HG03460 (cell line): Measurements from ENCODE around the gene B3GAT1.

Source experiments
- ATAC-seq: cut with Tn5 transposase; IDR thresholded peaks from one replicate; pipeline ENCODE4 v1.9.1; 2021; ENCODE audit not compliant: unreplicated experiment

B3GAT1 gene

GRCh38 chr11:134374891-134375550 lies 37.0 kb downstream of the B3GAT1 start:
- ATAC-seq = no peak

DNA sequence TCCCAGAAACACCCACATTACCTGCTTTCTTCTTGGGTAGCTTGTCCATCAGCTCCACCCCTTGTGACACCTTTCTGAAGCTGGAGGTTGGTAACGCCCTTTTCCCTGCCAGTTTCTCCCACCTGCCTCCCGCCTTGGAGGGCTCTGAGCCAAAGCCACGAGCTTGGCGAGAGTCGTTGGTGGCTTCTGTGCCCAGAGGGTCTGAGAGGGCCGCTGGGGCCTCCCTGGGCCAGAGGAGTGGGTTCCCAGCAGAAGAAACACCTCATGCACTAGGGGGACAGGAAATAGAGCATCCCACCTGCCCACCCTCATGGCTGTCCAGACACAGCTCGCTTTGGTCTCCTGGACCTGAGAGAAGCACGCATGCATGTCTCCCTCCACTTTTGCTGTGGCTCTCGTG lies 37.9 kb downstream of the B3GAT1 start:
- ATAC-seq = no peak

DNA sequence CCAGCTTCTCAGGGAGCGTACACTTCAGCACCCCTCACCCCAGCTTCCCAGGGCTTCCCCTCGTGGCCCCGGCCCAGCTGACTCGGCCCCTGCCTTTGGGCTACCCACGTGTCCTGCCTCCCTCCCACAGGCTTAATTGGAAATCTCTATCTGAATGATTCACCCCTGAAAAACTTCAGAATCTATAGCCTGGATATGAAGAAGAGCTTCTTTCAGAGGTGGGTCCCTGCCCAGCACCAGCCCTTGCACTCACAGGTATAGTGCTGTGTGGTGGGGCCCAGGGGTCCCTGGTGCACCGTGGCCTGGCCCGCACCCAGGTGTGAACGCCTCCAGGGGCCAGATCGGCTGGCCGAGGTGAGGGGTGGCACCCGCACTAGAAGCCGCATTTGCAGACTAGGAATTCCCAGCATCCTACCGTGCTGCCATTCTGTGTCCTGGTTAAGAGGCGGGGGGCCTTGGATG lies 38.4 kb downstream of the B3GAT1 start:
- no peak for ATAC-seq

DNA sequence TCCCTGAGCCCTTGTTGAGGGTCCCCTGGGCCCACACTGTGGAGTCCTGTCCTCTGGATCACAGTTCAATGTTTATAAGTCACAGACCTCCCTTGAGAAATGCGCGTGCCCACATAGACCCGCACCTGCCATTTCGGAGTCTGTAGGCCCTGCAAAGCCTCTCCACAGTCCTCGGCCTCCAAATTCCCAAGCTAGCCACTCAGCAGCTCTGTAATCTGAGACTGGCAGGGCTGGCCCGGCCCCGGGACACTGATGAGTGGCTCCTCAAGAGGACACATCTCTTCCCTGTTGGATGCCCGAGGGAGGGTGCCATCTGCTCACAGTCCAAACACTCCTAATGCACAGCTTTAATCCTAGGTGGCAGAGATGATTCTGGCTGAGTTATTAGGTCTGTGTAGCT lies 39.1 kb downstream of the B3GAT1 start:
- ATAC-seq = no peak

DNA sequence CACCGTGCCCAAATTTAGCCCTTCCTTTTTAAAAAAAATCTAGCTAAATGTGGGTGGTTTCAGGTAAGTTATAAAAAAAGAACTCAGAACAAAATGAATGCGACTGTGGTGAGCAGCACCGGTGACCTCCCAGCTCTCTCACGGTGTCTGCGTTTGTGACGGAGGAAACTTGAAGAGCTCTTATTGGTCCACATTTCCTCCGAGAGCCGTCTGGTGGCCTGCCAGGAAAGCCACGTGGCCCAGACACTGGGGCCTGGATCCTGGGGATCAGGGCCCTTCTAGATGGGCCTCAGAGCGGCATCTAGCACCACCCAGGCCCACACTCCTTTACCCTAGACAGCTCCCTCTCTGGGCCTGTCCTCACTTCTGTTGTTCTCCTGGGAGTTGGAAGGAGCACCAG lies 39.5 kb downstream of the B3GAT1 start:
- no peak for ATAC-seq

GRCh38 chr11:134371436-134372185 lies 40.4 kb downstream of the B3GAT1 start:
- ATAC-seq = no peak

DNA sequence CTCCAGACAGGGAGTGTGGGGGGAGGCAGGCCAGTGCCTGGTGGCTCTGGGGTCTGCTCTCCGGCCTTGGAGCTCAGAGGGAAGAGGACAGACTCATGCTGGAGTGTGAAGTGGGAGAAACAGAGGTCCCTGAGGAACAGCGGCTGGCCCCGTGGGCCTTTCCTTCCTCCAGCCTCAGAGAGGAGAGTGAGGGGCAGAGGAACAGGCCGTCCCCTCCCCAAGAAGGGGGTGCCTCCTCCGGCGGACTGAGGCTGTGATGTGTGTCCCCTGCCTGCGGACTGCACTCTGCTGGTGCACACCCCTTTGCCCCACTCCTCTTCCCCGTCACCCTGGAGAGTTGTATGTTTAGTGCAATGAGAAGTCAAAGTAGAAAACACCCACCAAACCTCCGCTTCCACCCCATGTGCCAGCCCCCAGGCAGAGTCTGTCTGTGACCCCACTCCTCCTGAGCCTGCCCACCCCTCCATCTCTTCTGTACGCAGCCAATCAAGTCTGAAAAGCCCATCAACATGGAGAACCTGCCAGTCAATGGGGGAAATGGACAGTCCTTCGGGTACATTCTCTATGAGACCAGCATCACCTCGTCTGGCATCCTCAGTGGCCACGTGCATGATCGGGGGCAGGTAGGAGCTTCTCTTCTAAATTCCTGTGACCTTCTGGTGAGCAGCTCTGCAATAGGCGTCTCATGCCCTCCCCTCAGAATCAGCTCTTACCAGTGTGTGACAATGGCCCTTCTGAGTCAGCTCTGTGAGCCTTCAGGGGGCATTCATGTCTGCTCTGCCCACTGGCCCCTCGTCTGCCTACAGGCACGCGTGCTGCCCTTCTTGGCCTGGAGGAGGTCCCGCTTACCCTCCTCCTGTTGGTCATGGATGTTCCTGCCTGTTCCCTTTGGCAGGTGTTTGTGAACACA lies 41.3 kb downstream of the B3GAT1 start:
- ATAC-seq = no peak

GRCh38 chr11:134369656-134370525 lies 42.2 kb downstream of the B3GAT1 start:
- ATAC-seq = no peak

DNA sequence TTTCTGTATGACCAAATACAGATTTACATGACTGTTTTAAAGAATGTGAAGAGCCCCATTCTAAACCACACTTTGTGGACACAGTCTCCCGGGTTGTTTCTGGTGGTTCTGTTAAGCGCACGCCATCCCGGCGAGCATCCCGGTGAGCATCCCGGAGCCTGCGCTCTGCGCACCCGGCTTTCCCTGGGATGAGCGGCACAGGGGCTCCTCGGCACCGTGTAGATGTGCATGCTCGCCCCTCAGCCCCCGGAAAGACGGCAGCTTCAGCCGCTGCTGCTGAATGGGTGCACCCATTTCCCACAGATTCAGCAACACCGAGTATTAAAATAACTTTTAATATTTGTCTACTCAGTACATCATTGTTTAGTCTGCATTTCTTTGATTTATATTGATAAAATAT lies 44.3 kb downstream of the B3GAT1 start:
- no peak for ATAC-seq

DNA sequence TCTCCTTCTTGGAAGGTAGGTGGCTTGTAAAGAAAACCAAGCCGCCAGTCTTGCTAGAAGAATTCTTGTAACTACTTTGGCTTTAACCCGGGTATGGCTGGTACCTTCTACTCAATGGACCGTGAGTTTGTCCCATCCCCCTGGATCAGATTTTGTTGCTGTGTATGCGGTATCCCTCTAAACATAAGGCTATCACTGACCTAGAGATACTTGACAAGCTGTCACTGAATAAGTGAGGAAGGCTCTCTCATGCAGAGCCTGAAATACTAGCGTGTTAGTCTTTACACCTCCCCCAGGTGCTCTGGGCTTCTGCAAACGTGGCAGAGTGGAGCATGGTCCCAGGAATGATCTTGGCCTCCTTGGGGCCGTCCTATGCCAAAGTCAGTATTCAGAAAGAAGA lies 45.8 kb downstream of the B3GAT1 start:
- no peak for ATAC-seq

GRCh38 chr11:134365011-134365925 lies 46.8 kb downstream of the B3GAT1 start:
- no peak for ATAC-seq

DNA sequence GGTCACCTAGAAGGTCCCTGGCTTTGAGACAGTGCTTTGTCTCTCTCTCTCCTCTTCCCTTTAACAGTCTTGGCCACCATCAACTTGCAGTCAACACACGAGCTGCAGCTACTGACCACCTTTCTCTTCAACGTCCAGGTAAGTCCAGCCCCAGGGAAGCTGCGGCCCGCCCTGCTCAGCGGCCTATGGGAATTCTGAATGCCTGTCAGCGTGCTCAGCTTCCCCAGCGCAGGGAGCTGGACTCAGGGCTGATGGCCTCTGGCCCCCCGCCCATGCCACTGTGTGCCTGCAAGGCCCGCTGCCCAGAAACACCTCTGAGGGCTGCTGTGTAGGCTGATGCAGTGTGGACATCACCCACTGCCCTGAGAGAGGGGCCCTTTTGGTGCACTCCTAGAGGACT lies 47.8 kb downstream of the B3GAT1 start:
- no peak for ATAC-seq

DNA sequence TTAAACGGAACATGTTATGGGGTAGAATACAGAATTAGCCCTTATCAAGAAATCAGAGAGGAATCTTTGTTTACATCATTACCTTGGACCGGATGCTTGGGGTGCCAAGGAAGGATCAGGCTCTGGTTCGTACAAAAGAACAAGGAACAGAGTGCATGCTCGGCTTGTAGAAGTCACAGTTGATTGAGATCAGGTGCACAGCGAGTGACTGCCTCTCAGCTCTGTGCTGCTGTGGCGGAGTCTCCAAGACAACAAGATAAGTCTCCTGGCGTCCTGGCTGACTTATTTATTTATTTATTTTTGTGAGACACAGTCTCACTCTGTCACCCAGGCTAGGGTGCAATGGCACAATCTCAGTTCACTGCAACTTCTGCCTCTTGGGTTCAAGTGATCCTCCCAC lies 48.5 kb downstream of the B3GAT1 start:
- no peak for ATAC-seq

DNA sequence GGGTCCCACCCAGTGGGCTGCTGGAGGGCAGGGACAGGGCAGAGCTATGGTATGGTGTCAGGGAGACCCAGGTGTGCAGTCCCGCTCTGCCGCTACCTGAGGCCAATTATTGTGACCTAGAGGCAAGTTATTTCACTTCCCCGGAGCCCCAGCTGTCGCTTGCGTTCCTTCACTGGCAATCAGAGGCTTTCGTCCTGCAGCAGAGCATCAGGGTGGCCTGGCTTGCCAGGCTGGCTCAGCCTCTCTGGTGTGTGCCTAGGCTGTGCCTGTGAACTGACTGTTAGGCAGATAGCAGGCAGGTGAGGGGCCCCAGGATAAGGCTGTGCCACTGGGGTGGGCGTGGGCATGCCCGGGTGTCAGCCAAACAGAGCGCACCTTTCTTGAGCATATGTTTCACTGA lies 48.9 kb downstream of the B3GAT1 start:
- ATAC-seq = no peak

- ATAC-seq = no peak
These were observed 49.7 kb downstream of the B3GAT1 start for GRCh38 chr11:134362192-134362901.

GRCh38 chr11:134361661-134362060 lies 50.4 kb downstream of the B3GAT1 start:
- no peak for ATAC-seq

DNA sequence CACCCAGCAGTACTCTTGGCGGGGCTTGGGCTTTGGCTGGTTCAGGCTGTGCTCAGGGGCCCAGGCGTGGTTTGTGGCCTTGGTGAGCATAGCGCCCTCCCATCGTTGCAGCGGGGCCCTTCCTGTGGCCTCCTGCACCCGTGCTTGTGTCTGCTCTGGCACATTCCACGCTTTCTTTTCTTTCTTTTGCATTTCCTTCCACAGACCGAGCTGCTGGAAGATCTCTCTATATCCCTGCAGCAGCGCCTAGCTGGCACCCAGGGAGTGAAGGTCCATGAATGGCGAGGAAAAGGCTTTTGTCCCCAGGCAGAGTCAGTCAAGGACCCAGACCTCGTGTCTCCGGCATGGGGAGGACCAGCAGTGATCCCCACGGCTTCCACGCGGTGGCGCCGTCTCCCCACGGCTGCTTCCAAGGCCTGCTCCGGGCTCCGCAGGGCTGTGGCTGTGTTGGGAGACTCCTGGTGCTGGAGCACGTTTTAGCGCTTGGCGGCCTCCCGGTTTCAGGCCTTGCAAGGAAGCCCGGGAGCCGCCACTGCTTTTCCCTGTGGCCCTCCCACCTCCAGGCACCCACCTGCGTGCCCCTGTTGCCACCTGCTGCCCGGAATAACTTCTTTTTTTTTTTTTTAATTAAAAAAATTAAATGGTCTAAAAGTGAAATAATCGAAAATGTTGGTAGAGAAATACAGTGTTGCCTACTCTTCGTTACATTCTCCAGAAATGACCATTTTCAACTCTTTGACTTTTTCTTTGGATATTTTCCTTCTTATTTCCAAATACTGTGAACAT lies 51.8 kb downstream of the B3GAT1 start:
- peak; percentile 82 for ATAC-seq

GRCh38 chr11:134359646-134360045 lies 52.4 kb downstream of the B3GAT1 start:
- no peak for ATAC-seq
